ENCODE data around the gene NTMT1. TPM values are rescaled to one million over a fixed set of nuclear protein-coding genes. Genes with fewer than 3 reads are reported as not detected.
A peak's percentile ranks its signal among the peaks of the same experiment; 100 is the strongest.
"Not testable (repeated sequence)": the region's sequence is repeated elsewhere in the genome, so short reads cannot be mapped to it uniquely, and the experiment has no call there.

Gene NTMT1
- total and polyA plus RNA-seq, 3 experiments from 2014 or later: 48.6 to 68.9 (median 65.5) TPM

- CTCF ChIA-PET: interaction anchor here (0.5 to 1.4 kb wide), 2 partner anchors 381 to 453 kb away, joined by 3 to 4 read pairs; no protein-coding TSS in a partner anchor
- Mint-ChIP-seq H3K4me3 (no peak overlapping the region), H3K9me3 (no peaks in the 10 kb centered on the region), H3K27ac (peak overlapping the region in 1 of 8 donors; percentile 18), H3K4me1 (peaks cover 13 to 22% (median 21%) of the 10 kb centered on the region in 3 donors), H3K27me3 (peaks cover 8 to 15% of the 10 kb centered on the region in 2 donors), H3K36me3 (no peaks in the 10 kb centered on the region)
- Histone ChIP-seq H3K36me3 (ENCODE audit: insufficient read depth, low read length) (no peaks in the 10 kb centered on the region), H3K9me3 (ENCODE audit: low read length) (no peaks in the 10 kb centered on the region), H3K4me1 (ENCODE audit: insufficient read depth, low read length) (peaks cover 1% of the 10 kb centered on the region), H3K4me3 (ENCODE audit: low read length) (no peak overlapping the region), H3K27me3 (ENCODE audit: insufficient read depth, low read length, poor library complexity, severe bottlenecking) (no peaks in the 10 kb centered on the region), H3K27ac (ENCODE audit: low read depth, low read length) (no peak overlapping the region)
- POLR2A ChIA-PET: no interaction called here
- no peak for DNase-seq
Measured at GRCh38 chr9:129591916-129592315, 34.0 kb upstream of the NTMT1 start.

- peaks cover 5 to 15% of the 10 kb centered on the region in 2 donors for H3K27me3 Mint-ChIP-seq
- H3K27me3 ChIP-seq (ENCODE audit: insufficient read depth, low read length, poor library complexity, severe bottlenecking); H3K4me3 ChIP-seq (ENCODE audit: low read length); H3K36me3 ChIP-seq (ENCODE audit: insufficient read depth, low read length); H3K4me3 Mint-ChIP-seq; H3K36me3 Mint-ChIP-seq; H3K4me1 ChIP-seq (ENCODE audit: insufficient read depth, low read length); POLR2A ChIA-PET; H3K9me3 Mint-ChIP-seq; H3K9me3 ChIP-seq (ENCODE audit: low read length); H3K27ac ChIP-seq (ENCODE audit: low read depth, low read length); DNase-seq: not testable (repeated sequence)
- peak overlapping the region in 2 of 8 donors; percentile 17 to 64 for H3K27ac Mint-ChIP-seq
- H3K4me1 Mint-ChIP-seq: peaks cover 6 to 22% (median 17%) of the 10 kb centered on the region in 3 donors
- CTCF ChIA-PET: interaction anchor here (1.1 to 1.4 kb wide), 3 partner anchors 418 to 454 kb away, joined by 3 to 4 read pairs (median 3); no protein-coding TSS in a partner anchor
Measured at GRCh38 chr9:129592790-129593189, 33.2 kb upstream of the NTMT1 start.

GRCh38 chr9:129594632-129595031, 31.3 kb upstream of the NTMT1 start:
- no peak for DNase-seq
- Mint-ChIP-seq H3K9me3 (no peaks in the 10 kb centered on the region), H3K27ac (peak overlapping the region in 4 of 8 donors; percentile 0 to 46 (median 19)), H3K4me1 (peaks cover 15 to 31% (median 21%) of the 10 kb centered on the region in 3 donors), H3K36me3 (no peaks in the 10 kb centered on the region), H3K4me3 (peak overlapping the region in 1 of 7 donors; percentile 31), H3K27me3 (peaks cover 10 to 16% of the 10 kb centered on the region in 2 donors)
- H3K4me1 ChIP-seq (ENCODE audit: insufficient read depth, low read length): peaks cover 14% of the 10 kb centered on the region
- POLR2A ChIA-PET: no interaction called here
- H3K27ac ChIP-seq (ENCODE audit: low read depth, low read length): no peak overlapping the region
- CTCF ChIA-PET: no interaction called here
- no peaks in the 10 kb centered on the region for H3K9me3 ChIP-seq (ENCODE audit: low read length)
- H3K4me3 ChIP-seq (ENCODE audit: low read length): no peak overlapping the region
- H3K36me3 ChIP-seq (ENCODE audit: insufficient read depth, low read length): no peaks in the 10 kb centered on the region
- peaks cover 5% of the 10 kb centered on the region for H3K27me3 ChIP-seq (ENCODE audit: insufficient read depth, low read length, poor library complexity, severe bottlenecking)

- H3K27me3 ChIP-seq (ENCODE audit: insufficient read depth, low read length, poor library complexity, severe bottlenecking): peaks cover 5% of the 10 kb centered on the region
- ChIA-PET CTCF (interaction anchor here (2.2 kb wide), 1 partner anchor 453 kb away, joined by 6 read pairs; no protein-coding TSS in a partner anchor), POLR2A (interaction anchor here (0.6 to 1.1 kb wide), 2 partner anchors 76 to 425 kb away, joined by 3 to 8 read pairs; no protein-coding TSS in a partner anchor)
- Mint-ChIP-seq H3K9me3 (no peaks in the 10 kb centered on the region), H3K4me1 (peaks cover 15 to 31% (median 21%) of the 10 kb centered on the region in 3 donors), H3K27me3 (peaks cover 10 to 16% of the 10 kb centered on the region in 2 donors), H3K36me3 (no peaks in the 10 kb centered on the region), H3K4me3 (peak overlapping the region in 1 of 7 donors; percentile 25), H3K27ac (peak overlapping the region in 2 of 8 donors; percentile 13 to 94)
- no peaks in the 10 kb centered on the region for H3K9me3 ChIP-seq (ENCODE audit: low read length)
- no peak for DNase-seq
- no peaks in the 10 kb centered on the region for H3K36me3 ChIP-seq (ENCODE audit: insufficient read depth, low read length)
- H3K27ac ChIP-seq (ENCODE audit: low read depth, low read length): no peak overlapping the region
- H3K4me3 ChIP-seq (ENCODE audit: low read length): no peak overlapping the region
- peaks cover 14% of the 10 kb centered on the region for H3K4me1 ChIP-seq (ENCODE audit: insufficient read depth, low read length)
Measured at GRCh38 chr9:129595311-129595741, 30.6 kb upstream of the NTMT1 start.

- no peaks in the 10 kb centered on the region for H3K9me3 ChIP-seq (ENCODE audit: low read length)
- Mint-ChIP-seq H3K4me1 (peaks cover 15 to 31% (median 21%) of the 10 kb centered on the region in 3 donors), H3K27me3 (peaks cover 8 to 12% of the 10 kb centered on the region in 2 donors), H3K36me3 (no peaks in the 10 kb centered on the region), H3K27ac (peak overlapping the region in 5 of 8 donors; percentile 24 to 89 (median 61)), H3K9me3 (no peaks in the 10 kb centered on the region), H3K4me3 (peak overlapping the region in 4 of 7 donors; percentile 11 to 30 (median 19))
- H3K27me3 ChIP-seq (ENCODE audit: insufficient read depth, low read length, poor library complexity, severe bottlenecking): peaks cover 5% of the 10 kb centered on the region
- POLR2A ChIA-PET: interaction anchor here (0.6 to 1.1 kb wide), 2 partner anchors 77 to 426 kb away, joined by 3 to 8 read pairs; no protein-coding TSS in a partner anchor
- CTCF ChIA-PET: interaction anchor here (0.8 to 2.4 kb wide), 5 partner anchors 10 to 453 kb away, joined by 4 to 9 read pairs (median 7); no protein-coding TSS in a partner anchor
- no peak overlapping the region for H3K4me3 ChIP-seq (ENCODE audit: low read length)
- peak overlapping the region; percentile 31 for H3K27ac ChIP-seq (ENCODE audit: low read depth, low read length)
- H3K4me1 ChIP-seq (ENCODE audit: insufficient read depth, low read length): peaks cover 14% of the 10 kb centered on the region
- DNase-seq: no peak
- H3K36me3 ChIP-seq (ENCODE audit: insufficient read depth, low read length): no peaks in the 10 kb centered on the region
Measured at GRCh38 chr9:129595903-129596540, 29.9 kb upstream of the NTMT1 start.

- Mint-ChIP-seq H3K36me3 (no peaks in the 10 kb centered on the region), H3K27me3 (peaks cover 8 to 12% of the 10 kb centered on the region in 2 donors), H3K9me3 (no peaks in the 10 kb centered on the region), H3K27ac (peak overlapping the region in 3 of 8 donors; percentile 24 to 88 (median 86)), H3K4me1 (peaks cover 15 to 31% (median 21%) of the 10 kb centered on the region in 3 donors), H3K4me3 (peak overlapping the region in 6 of 7 donors; percentile 15 to 66 (median 36))
- no peaks in the 10 kb centered on the region for H3K36me3 ChIP-seq (ENCODE audit: insufficient read depth, low read length)
- CTCF ChIA-PET: interaction anchor here (0.8 to 2.4 kb wide), 5 partner anchors 9 to 454 kb away, joined by 4 to 9 read pairs (median 7); no protein-coding TSS in a partner anchor
- H3K4me3 ChIP-seq (ENCODE audit: low read length): no peak overlapping the region
- no peak for DNase-seq
- H3K4me1 ChIP-seq (ENCODE audit: insufficient read depth, low read length): peaks cover 14% of the 10 kb centered on the region
- no peak overlapping the region for H3K27ac ChIP-seq (ENCODE audit: low read depth, low read length)
- peaks cover 5% of the 10 kb centered on the region for H3K27me3 ChIP-seq (ENCODE audit: insufficient read depth, low read length, poor library complexity, severe bottlenecking)
- no peaks in the 10 kb centered on the region for H3K9me3 ChIP-seq (ENCODE audit: low read length)
- POLR2A ChIA-PET: interaction anchor here (1.1 to 1.3 kb wide), 2 partner anchors 213 to 426 kb away, joined by 4 to 8 read pairs; no protein-coding TSS in a partner anchor
Measured at GRCh38 chr9:129596541-129597331, 29.2 kb upstream of the NTMT1 start.

- Mint-ChIP-seq H3K4me1 (peaks cover 15 to 31% (median 21%) of the 10 kb centered on the region in 3 donors), H3K4me3 (peak overlapping the region; percentile 52 to 74 (median 65)), H3K27me3 (peaks cover 8 to 12% of the 10 kb centered on the region in 2 donors), H3K27ac (peak overlapping the region in 7 of 8 donors; percentile 25 to 87 (median 75)), H3K36me3 (no peaks in the 10 kb centered on the region), H3K9me3 (no peaks in the 10 kb centered on the region)
- peak in 1 of 5 donors; percentile 27 for DNase-seq
- H3K4me1 ChIP-seq (ENCODE audit: insufficient read depth, low read length): peaks cover 14% of the 10 kb centered on the region
- CTCF ChIA-PET: interaction anchor here (0.7 to 2.4 kb wide), 6 partner anchors 8 to 466 kb away, joined by 3 to 9 read pairs (median 6); no protein-coding TSS in a partner anchor
- H3K36me3 ChIP-seq (ENCODE audit: insufficient read depth, low read length): no peaks in the 10 kb centered on the region
- POLR2A ChIA-PET: interaction anchor here (0.5 to 1.3 kb wide), 3 partner anchors 12 to 214 kb away, joined by 3 to 4 read pairs (median 3); no protein-coding TSS in a partner anchor
- H3K27me3 ChIP-seq (ENCODE audit: insufficient read depth, low read length, poor library complexity, severe bottlenecking): peaks cover 5% of the 10 kb centered on the region
- H3K9me3 ChIP-seq (ENCODE audit: low read length): no peaks in the 10 kb centered on the region
- no peak overlapping the region for H3K27ac ChIP-seq (ENCODE audit: low read depth, low read length)
- H3K4me3 ChIP-seq (ENCODE audit: low read length): peak overlapping the region; percentile 36
Measured at GRCh38 chr9:129597355-129598088, 28.4 kb upstream of the NTMT1 start.
